Measurements from ENCODE around the gene SORL1.

The SORL1 gene

GRCh38 chr11:121414141-121414913 is 37.8 kb upstream of the SORL1 start:
- Histone ChIP-seq H3K36me3 (ENCODE audit: control insufficient read depth, insufficient read depth, low read length) (no peaks in the 10 kb centered on the region), H3K27me3 (ENCODE audit: control insufficient read depth, insufficient read depth, low read length, poor library complexity, severe bottlenecking) (no peaks in the 10 kb centered on the region), H3K9me3 (ENCODE audit: control insufficient read depth, low read length) (no peaks in the 10 kb centered on the region), H3K4me1 (ENCODE audit: control insufficient read depth, insufficient read depth, low read length) (no peaks in the 10 kb centered on the region), H3K4me3 (ENCODE audit: insufficient read depth, low read depth, low read length) (no peak overlapping the region), H3K27ac (ENCODE audit: insufficient read depth, low read depth, low read length, poor library complexity, severe bottlenecking) (no peak overlapping the region)
- WGBS, 2 experiments: 89 to 91% methylated on average over 2 of the region's 2 CpGs

GRCh38 chr11:121415856-121416255 is 36.3 kb upstream of the SORL1 start:
- H3K9me3 ChIP-seq (ENCODE audit: control insufficient read depth, low read length): no peaks in the 10 kb centered on the region
- H3K4me1 ChIP-seq (ENCODE audit: control insufficient read depth, insufficient read depth, low read length): no peaks in the 10 kb centered on the region
- H3K27ac ChIP-seq (ENCODE audit: insufficient read depth, low read depth, low read length, poor library complexity, severe bottlenecking): no peak overlapping the region
- 0 to 3% methylated on average over 1 of the region's 1 CpG for WGBS, 2 experiments
- no peak overlapping the region for H3K4me3 ChIP-seq (ENCODE audit: insufficient read depth, low read depth, low read length)
- no peaks in the 10 kb centered on the region for H3K36me3 ChIP-seq (ENCODE audit: control insufficient read depth, insufficient read depth, low read length)
- H3K27me3 ChIP-seq (ENCODE audit: control insufficient read depth, insufficient read depth, low read length, poor library complexity, severe bottlenecking): no peaks in the 10 kb centered on the region

DNA sequence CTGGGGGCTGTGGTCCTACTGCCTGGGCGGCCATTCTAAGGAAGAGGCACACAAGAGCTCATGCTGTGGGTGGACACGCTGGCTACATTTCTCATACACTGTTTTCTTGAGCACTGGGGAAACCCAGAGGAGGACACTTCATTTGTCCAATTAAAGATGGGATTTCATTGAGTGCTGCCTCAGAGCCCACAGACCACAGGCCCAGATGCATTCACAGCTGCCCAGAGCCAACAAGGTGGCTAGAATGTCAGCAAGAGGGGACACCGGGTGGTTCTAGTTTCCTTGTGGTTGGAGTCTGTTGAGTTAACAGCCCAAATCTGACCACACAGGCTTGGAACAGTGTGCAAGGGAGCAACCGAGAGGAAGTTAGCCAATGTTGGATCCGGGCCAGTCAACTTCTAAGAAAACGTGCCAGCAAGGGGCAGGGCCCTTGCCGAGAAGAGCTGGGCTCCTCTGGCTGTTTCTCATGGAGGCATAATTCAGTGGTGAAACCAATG is 35.0 kb upstream of the SORL1 start:
- no peak overlapping the region for H3K4me3 ChIP-seq (ENCODE audit: insufficient read depth, low read depth, low read length)
- 86 to 90% methylated on average over 7 of the region's 7 CpGs for WGBS, 2 experiments
- H3K27ac ChIP-seq (ENCODE audit: insufficient read depth, low read depth, low read length, poor library complexity, severe bottlenecking): no peak overlapping the region
- no peaks in the 10 kb centered on the region for H3K36me3 ChIP-seq (ENCODE audit: control insufficient read depth, insufficient read depth, low read length)
- no peaks in the 10 kb centered on the region for H3K27me3 ChIP-seq (ENCODE audit: control insufficient read depth, insufficient read depth, low read length, poor library complexity, severe bottlenecking)
- H3K4me1 ChIP-seq (ENCODE audit: control insufficient read depth, insufficient read depth, low read length): no peaks in the 10 kb centered on the region
- no peaks in the 10 kb centered on the region for H3K9me3 ChIP-seq (ENCODE audit: control insufficient read depth, low read length)

- Histone ChIP-seq H3K27ac (ENCODE audit: insufficient read depth, low read depth, low read length, poor library complexity, severe bottlenecking) (no peak overlapping the region), H3K9me3 (ENCODE audit: control insufficient read depth, low read length) (no peaks in the 10 kb centered on the region), H3K27me3 (ENCODE audit: control insufficient read depth, insufficient read depth, low read length, poor library complexity, severe bottlenecking) (no peaks in the 10 kb centered on the region), H3K36me3 (ENCODE audit: control insufficient read depth, insufficient read depth, low read length) (no peaks in the 10 kb centered on the region), H3K4me1 (ENCODE audit: control insufficient read depth, insufficient read depth, low read length) (no peaks in the 10 kb centered on the region), H3K4me3 (ENCODE audit: insufficient read depth, low read depth, low read length) (no peak overlapping the region)
- 73 to 94% methylated on average over 1 of the region's 2 CpGs for WGBS, 2 experiments
Observed at GRCh38 chr11:121417607-121418006, 34.5 kb upstream of the SORL1 start.

DNA sequence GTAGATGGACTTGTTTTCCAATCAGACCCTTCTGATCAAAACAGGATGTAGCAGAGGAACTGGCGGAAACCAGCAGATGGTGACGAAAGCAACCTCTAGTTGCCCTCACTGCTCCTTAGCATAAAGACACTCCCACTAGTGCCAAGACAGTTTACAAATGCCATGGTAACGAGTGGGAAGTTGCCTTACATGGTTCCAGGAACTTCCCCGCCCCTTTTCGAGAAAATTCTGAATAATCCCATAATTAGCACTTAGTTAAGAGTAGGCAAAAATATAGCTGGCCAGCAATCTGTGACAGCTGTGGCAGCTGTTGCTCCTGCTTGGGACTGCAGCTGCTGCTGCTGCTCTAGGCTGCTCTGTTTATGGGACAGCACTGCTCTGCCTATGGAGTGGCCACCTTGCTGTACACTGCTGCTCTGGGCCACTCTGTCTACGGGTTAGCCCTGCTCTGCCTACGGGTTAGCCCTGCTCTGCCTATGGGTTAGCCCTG is 33.4 kb upstream of the SORL1 start:
- no peaks in the 10 kb centered on the region for H3K4me1 ChIP-seq (ENCODE audit: control insufficient read depth, insufficient read depth, low read length)
- no peak overlapping the region for H3K4me3 ChIP-seq (ENCODE audit: insufficient read depth, low read depth, low read length)
- H3K27ac ChIP-seq (ENCODE audit: insufficient read depth, low read depth, low read length, poor library complexity, severe bottlenecking): no peak overlapping the region
- 85 to 88% methylated on average over 7 of the region's 7 CpGs for WGBS, 2 experiments
- no peaks in the 10 kb centered on the region for H3K9me3 ChIP-seq (ENCODE audit: control insufficient read depth, low read length)
- H3K27me3 ChIP-seq (ENCODE audit: control insufficient read depth, insufficient read depth, low read length, poor library complexity, severe bottlenecking): no peaks in the 10 kb centered on the region
- no peaks in the 10 kb centered on the region for H3K36me3 ChIP-seq (ENCODE audit: control insufficient read depth, insufficient read depth, low read length)

- Histone ChIP-seq H3K4me1 (ENCODE audit: control insufficient read depth, insufficient read depth, low read length) (no peaks in the 10 kb centered on the region), H3K27ac (ENCODE audit: insufficient read depth, low read depth, low read length, poor library complexity, severe bottlenecking) (no peak overlapping the region), H3K27me3 (ENCODE audit: control insufficient read depth, insufficient read depth, low read length, poor library complexity, severe bottlenecking) (no peaks in the 10 kb centered on the region), H3K9me3 (ENCODE audit: control insufficient read depth, low read length) (no peaks in the 10 kb centered on the region), H3K36me3 (ENCODE audit: control insufficient read depth, insufficient read depth, low read length) (no peaks in the 10 kb centered on the region), H3K4me3 (ENCODE audit: insufficient read depth, low read depth, low read length) (no peak overlapping the region)
- 98 to 100% methylated on average over 4 of the region's 4 CpGs for WGBS, 2 experiments
Observed at GRCh38 chr11:121419836-121420235, 32.3 kb upstream of the SORL1 start.

DNA sequence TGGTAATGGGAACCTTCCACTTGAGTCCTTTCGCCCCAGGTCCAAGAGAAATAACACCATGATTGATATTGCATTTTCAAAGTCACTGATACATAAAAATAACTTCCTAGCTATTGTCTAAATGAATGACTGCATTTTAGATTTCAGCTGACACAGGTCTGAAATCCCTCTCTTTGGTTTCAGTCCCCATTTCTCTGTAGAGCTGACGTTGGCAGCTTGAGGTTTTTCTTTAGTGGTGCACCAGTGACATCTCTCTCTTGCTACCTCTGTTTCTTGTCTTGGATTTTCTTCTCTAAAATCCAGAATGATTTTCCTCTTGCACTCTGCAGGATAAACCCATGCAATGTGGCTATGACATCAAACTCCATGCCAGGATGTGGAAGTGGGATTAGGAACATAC is 31.7 kb upstream of the SORL1 start:
- WGBS, 2 experiments: 90 to 92% methylated on average over 2 of the region's 2 CpGs
- H3K27ac ChIP-seq (ENCODE audit: insufficient read depth, low read depth, low read length, poor library complexity, severe bottlenecking): no peak overlapping the region
- H3K4me3 ChIP-seq (ENCODE audit: insufficient read depth, low read depth, low read length): no peak overlapping the region
- H3K27me3 ChIP-seq (ENCODE audit: control insufficient read depth, insufficient read depth, low read length, poor library complexity, severe bottlenecking): no peaks in the 10 kb centered on the region
- no peaks in the 10 kb centered on the region for H3K4me1 ChIP-seq (ENCODE audit: control insufficient read depth, insufficient read depth, low read length)
- no peaks in the 10 kb centered on the region for H3K9me3 ChIP-seq (ENCODE audit: control insufficient read depth, low read length)
- no peaks in the 10 kb centered on the region for H3K36me3 ChIP-seq (ENCODE audit: control insufficient read depth, insufficient read depth, low read length)

DNA sequence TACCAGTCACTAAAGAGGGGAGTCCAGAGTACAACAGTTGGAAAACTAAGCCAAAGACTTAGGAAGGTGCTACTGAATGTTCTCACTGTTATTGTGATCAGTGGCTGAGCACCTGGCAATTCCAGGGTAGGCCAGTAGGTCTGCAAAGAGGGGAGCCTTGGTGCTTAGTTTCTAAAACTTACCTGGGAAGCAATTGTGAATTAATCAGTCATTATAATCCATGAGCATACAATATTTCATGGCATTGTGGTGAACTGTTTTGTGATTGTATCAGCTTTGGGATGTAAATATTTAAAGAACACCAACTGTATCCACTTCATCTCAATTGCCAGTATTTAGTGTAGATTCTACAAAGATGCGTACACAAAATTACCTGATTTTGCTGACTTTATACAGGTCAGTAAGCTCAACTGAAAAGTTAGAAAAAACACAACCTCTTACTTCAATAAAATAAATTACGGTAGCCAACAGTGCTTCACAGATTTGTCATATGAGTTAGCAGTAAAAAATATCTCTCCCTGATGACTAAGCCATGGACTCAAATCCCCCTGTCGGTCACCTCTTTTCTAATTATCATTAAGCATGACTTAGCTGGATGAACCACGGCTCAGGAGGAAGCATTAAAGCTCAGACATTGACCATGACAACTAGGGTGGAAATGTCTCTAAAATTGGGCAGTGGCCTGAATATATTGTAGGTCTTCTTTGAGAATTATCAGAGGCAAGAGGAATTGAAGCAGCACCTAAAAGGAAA is 30.8 kb upstream of the SORL1 start:
- Histone ChIP-seq H3K4me3 (ENCODE audit: insufficient read depth, low read depth, low read length) (no peak overlapping the region), H3K9me3 (ENCODE audit: control insufficient read depth, low read length) (no peaks in the 10 kb centered on the region), H3K36me3 (ENCODE audit: control insufficient read depth, insufficient read depth, low read length) (no peaks in the 10 kb centered on the region), H3K27me3 (ENCODE audit: control insufficient read depth, insufficient read depth, low read length, poor library complexity, severe bottlenecking) (peaks cover under 1% of the 10 kb centered on the region), H3K4me1 (ENCODE audit: control insufficient read depth, insufficient read depth, low read length) (no peaks in the 10 kb centered on the region), H3K27ac (ENCODE audit: insufficient read depth, low read depth, low read length, poor library complexity, severe bottlenecking) (no peak overlapping the region)
- WGBS, 2 experiments: 87 to 93% methylated on average over 4 of the region's 4 CpGs

DNA sequence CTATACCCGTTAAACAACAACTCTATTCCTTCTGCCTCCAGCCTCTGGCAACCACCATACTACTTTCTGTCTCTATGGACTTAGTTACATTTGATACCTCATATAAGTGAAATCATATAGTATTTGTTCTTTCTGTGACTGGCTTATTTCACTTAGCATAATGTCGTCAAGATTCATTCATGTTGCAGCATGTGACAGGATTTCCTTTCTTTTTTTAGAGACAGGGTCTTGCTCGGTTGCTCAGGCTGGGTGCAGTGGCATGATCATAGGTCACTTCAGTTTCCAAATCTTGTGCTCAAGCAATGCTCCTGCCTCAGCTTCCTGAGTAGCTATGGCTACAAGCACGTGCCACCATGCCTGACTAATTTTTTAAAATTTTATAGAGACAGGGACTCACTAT is 29.4 kb upstream of the SORL1 start:
- Histone ChIP-seq H3K27ac (ENCODE audit: insufficient read depth, low read depth, low read length, poor library complexity, severe bottlenecking) (no peak overlapping the region), H3K4me3 (ENCODE audit: insufficient read depth, low read depth, low read length) (no peak overlapping the region), H3K36me3 (ENCODE audit: control insufficient read depth, insufficient read depth, low read length) (no peaks in the 10 kb centered on the region), H3K4me1 (ENCODE audit: control insufficient read depth, insufficient read depth, low read length) (peaks cover 11% of the 10 kb centered on the region), H3K27me3 (ENCODE audit: control insufficient read depth, insufficient read depth, low read length, poor library complexity, severe bottlenecking) (peaks cover 10% of the 10 kb centered on the region), H3K9me3 (ENCODE audit: control insufficient read depth, low read length) (no peaks in the 10 kb centered on the region)
- WGBS, 2 experiments: 89 to 90% methylated on average over 4 of the region's 4 CpGs

GRCh38 chr11:121425828-121426227 is 26.3 kb upstream of the SORL1 start:
- 92 to 93% methylated on average over 5 of the region's 5 CpGs for WGBS, 2 experiments
- Histone ChIP-seq H3K4me1 (ENCODE audit: control insufficient read depth, insufficient read depth, low read length) (peaks cover 11% of the 10 kb centered on the region), H3K9me3 (ENCODE audit: control insufficient read depth, low read length) (no peaks in the 10 kb centered on the region), H3K4me3 (ENCODE audit: insufficient read depth, low read depth, low read length) (no peak overlapping the region), H3K27ac (ENCODE audit: insufficient read depth, low read depth, low read length, poor library complexity, severe bottlenecking) (no peak overlapping the region), H3K36me3 (ENCODE audit: control insufficient read depth, insufficient read depth, low read length) (no peaks in the 10 kb centered on the region), H3K27me3 (ENCODE audit: control insufficient read depth, insufficient read depth, low read length, poor library complexity, severe bottlenecking) (peaks cover 10% of the 10 kb centered on the region)
